Measurements from ENCODE around the gene ZNF155.

ZNF155 gene

DNA sequence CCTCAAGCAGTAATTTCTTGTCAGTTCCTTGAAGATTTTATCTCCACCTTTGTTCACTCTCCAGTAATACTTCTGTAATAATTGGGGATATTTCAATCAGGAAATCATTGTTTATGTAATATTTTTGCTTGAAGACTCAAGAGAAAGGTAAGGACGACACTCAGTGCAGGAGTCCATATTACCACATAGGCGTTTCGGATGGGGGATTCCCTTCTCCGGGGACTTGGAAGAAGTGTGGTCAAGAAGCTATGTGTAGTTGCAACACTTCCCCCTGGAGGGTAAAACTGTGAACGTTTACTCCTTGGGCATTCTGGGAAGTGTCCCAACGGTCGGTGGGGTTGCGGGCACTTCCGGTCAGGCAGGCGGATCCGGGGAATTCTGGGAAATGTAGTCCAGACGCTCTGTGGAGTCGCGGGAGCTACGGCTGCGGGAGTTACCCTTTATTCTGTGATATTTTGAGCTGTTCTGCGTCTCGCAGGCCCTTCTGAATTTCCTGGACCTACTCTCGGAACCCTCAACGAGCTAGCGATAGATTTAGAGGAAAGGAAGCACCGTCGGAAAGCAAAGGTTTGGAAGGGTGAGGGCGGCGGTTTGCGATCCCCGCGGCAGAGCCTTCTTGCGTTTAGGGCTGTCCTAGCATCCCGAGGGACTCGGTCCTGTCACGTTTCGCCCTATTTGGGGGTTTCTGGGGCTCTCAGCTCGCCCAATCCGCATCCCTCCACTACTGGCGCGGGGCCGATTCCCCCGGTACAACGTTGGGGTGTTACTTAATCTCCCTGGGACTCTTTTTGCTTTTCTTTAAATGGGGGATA is 32.9 kb upstream of the ZNF155 start, which contains the start of gene ZNF221:
TSS of gene ZNF221 (plus strand) at position 395 of the 812 bp plus-strand sequence. CDS start 11,499 bp downstream, outside the sequence.
- H3K9me3 ChIP-seq (ENCODE audit: low read depth, low read length), result no peaks in the 10 kb centered on the region
- peak within 1 kb of the TSS; percentile 15; the same call in 1 of the 2 replicates for H3K27ac ChIP-seq
- peak within 1 kb of the TSS; percentile 78 for H3K9ac ChIP-seq (ENCODE audit: insufficient read length)
- H3K36me3 ChIP-seq (ENCODE audit: insufficient read depth, low read length), result no peaks in the 10 kb centered on the region
- H3K4me3 ChIP-seq, result peak within 1 kb of the TSS; percentile 92
- peak; percentile 47 for DNase-seq (ENCODE audit: low read depth, low spot score)
- TF ChIP-seq POLR2AphosphoS5 (IDR thresholded peaks at IDR 0.05; ENCODE audit: borderline replicate concordance, low read depth, low read length), result peak; percentile 71
- no peak for TF ChIP-seq FOXP2 (optimal IDR thresholded peaks at IDR 0.05; ENCODE audit: control extremely low read depth, extremely low read length, insufficient read depth)

DNA sequence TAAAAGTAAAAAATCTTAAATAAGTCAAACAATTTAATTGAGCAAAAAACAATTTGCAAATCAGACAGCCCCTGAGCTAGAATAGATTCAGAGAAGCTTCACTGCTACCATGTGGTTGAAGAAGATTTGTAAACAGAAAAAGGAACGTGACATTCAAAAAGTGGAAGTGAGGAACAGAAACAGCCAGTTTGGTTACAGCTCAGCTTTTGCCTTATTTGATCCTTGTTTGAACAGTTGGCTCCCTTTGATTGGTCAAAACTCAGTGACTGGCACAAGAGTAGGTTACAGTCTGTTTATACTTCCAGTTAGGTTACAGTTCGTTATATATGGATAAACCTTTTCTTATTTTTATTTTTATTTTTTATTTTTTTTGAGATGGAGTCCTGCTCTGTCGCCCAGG is 27.2 kb upstream of the ZNF155 start:
- Histone ChIP-seq H3K4me3 (no peak overlapping the region), H3K36me3 (ENCODE audit: insufficient read depth, low read length) (no peaks in the 10 kb centered on the region), H3K27ac (no peak overlapping the region), H3K9ac (ENCODE audit: insufficient read length) (no peak overlapping the region), H3K9me3 (ENCODE audit: low read depth, low read length) (no peaks in the 10 kb centered on the region)
- DNase-seq (ENCODE audit: low read depth, low spot score), result no peak
- TF ChIP-seq EZH2 (IDR thresholded peaks at IDR 0.05), result no peak
- no peak for TF ChIP-seq FOXP2 (optimal IDR thresholded peaks at IDR 0.05; ENCODE audit: control extremely low read depth, extremely low read length, insufficient read depth)
- no peak for TF ChIP-seq POLR2AphosphoS5 (IDR thresholded peaks at IDR 0.05; ENCODE audit: borderline replicate concordance, low read depth, low read length)

DNA sequence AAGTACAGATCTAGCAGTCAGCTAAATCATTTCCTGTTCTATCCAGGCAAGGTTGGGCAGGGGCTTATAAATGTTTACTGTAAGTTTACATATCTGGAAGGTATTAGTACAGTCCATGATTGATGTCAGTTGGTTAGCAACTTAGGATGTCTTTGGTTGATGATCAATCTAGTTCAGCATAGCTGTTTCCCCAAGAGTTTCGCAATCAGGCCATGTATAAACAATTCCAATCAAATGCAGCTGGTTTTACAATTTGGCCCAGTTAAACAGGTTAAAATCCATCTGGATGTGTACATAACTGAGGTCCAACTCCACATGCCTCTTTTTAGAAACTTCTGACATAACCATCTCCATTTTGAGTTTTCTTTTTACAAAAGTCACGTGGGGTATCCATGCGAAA is 26.1 kb upstream of the ZNF155 start:
- no peaks in the 10 kb centered on the region for H3K36me3 ChIP-seq (ENCODE audit: insufficient read depth, low read length)
- H3K9me3 ChIP-seq (ENCODE audit: low read depth, low read length), result peaks cover 3% of the 10 kb centered on the region; the same call in 1 of the 2 replicates
- TF ChIP-seq POLR2AphosphoS5 (IDR thresholded peaks at IDR 0.05; ENCODE audit: borderline replicate concordance, low read depth, low read length) (no peak), EZH2 (IDR thresholded peaks at IDR 0.05) (no peak), FOXP2 (optimal IDR thresholded peaks at IDR 0.05; ENCODE audit: control extremely low read depth, extremely low read length, insufficient read depth) (no peak)
- no peak overlapping the region for H3K27ac ChIP-seq
- no peak overlapping the region for H3K9ac ChIP-seq (ENCODE audit: insufficient read length)
- DNase-seq (ENCODE audit: low read depth, low spot score), result no peak
- no peak overlapping the region for H3K4me3 ChIP-seq

DNA sequence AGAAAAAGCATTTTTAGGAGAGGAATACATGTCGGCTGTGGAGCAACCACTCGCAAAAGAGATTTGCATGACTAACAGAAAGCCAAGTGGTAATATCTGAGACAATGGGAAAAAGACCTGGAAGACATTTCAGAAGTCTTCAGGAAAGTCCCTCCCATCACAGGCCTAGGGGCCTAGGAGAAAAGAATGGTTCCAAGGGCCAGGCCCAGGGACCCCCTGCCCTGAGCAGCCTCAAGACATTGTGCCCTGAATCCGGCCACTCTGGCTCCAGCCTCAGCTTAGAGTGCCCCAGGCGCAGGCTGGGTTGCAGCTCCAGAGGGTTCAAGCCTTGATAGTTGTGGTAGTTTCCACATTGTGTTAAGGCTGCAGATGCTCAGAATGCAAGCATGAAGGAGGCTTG is 23.6 kb upstream of the ZNF155 start:
- no peak overlapping the region for H3K27ac ChIP-seq

DNA sequence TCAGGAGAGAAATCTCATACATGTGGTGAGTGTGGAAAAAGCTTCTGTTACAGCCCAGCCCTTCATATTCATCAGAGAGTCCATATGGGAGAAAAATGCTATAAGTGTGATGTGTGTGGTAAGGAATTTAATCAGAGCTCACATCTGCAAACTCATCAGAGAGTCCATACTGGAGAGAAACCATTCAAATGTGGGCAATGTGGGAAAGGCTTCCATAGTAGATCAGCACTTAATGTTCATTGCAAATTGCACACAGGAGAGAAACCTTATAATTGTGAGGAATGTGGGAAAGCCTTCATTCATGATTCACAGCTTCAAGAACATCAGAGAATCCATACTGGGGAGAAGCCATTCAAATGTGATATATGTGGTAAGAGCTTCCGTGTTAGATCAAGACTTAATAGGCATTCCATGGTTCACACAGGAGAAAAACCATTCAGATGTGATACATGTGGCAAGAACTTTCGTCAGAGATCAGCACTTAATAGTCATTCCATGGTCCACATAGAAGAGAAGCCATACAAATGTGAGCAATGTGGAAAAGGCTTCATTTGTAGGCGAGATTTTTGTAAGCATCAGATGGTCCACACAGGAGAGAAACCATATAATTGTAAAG is 17.8 kb upstream of the ZNF155 start:
- TF ChIP-seq POLR2AphosphoS5 (IDR thresholded peaks at IDR 0.05; ENCODE audit: borderline replicate concordance, low read depth, low read length) (no peak), EZH2 (IDR thresholded peaks at IDR 0.05) (no peak), FOXP2 (optimal IDR thresholded peaks at IDR 0.05; ENCODE audit: control extremely low read depth, extremely low read length, insufficient read depth) (no peak)

More for the DNA sequence above, 23.6 kb upstream of the ZNF155 start:
- Histone ChIP-seq H3K9me3 (ENCODE audit: low read depth, low read length) (peaks cover 17% of the 10 kb centered on the region; the same call in 1 of the 2 replicates), H3K36me3 (ENCODE audit: insufficient read depth, low read length) (peaks cover 19% of the 10 kb centered on the region), H3K9ac (ENCODE audit: insufficient read length) (no peak overlapping the region), H3K4me3 (no peak overlapping the region)
- no peak for TF ChIP-seq POLR2AphosphoS5 (IDR thresholded peaks at IDR 0.05; ENCODE audit: borderline replicate concordance, low read depth, low read length)
- no peak for TF ChIP-seq EZH2 (IDR thresholded peaks at IDR 0.05)
- no peak for DNase-seq (ENCODE audit: low read depth, low spot score)

DNA sequence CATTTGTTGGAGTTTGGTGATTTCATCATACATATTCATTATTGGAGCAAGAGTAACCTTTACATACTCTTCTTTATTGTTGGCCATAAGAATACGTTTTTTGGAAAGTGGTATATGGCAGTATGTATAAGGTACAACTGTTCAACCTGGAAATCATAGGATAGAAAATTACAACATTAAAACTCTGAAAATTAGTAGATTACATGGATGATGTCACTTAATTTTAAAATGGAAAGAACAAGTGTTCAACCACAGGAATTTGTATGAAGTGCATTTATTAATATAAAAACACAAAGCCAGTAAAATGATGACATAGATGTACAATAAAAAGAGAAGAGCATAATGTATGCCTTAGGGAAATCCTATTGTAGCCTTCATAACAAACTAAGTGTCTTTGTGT is 7.3 kb upstream of the ZNF155 start:
- no peak for DNase-seq (ENCODE audit: low read depth, low spot score)
- 0 out of 2 replicates have a peak, but pooled peaks cover 6% of the 10 kb centered on the region for H3K9me3 ChIP-seq (ENCODE audit: low read depth, low read length)
- no peaks in the 10 kb centered on the region for H3K36me3 ChIP-seq (ENCODE audit: insufficient read depth, low read length)
- no peak overlapping the region for H3K4me3 ChIP-seq
- no peak overlapping the region for H3K9ac ChIP-seq (ENCODE audit: insufficient read length)
- H3K27ac ChIP-seq, result no peak overlapping the region
- no peak for TF ChIP-seq POLR2AphosphoS5 (IDR thresholded peaks at IDR 0.05; ENCODE audit: borderline replicate concordance, low read depth, low read length)
- TF ChIP-seq FOXP2 (optimal IDR thresholded peaks at IDR 0.05; ENCODE audit: control extremely low read depth, extremely low read length, insufficient read depth), result no peak
- no peak for TF ChIP-seq EZH2 (IDR thresholded peaks at IDR 0.05)

More for the DNA sequence above, 17.8 kb upstream of the ZNF155 start:
- Histone ChIP-seq H3K36me3 (ENCODE audit: insufficient read depth, low read length) (peaks cover 45% of the 10 kb centered on the region), H3K4me3 (no peak overlapping the region), H3K9ac (ENCODE audit: insufficient read length) (no peak overlapping the region), H3K9me3 (ENCODE audit: low read depth, low read length) (peaks cover 41% of the 10 kb centered on the region), H3K27ac (no peak overlapping the region)
- no peak for DNase-seq (ENCODE audit: low read depth, low spot score)

DNA sequence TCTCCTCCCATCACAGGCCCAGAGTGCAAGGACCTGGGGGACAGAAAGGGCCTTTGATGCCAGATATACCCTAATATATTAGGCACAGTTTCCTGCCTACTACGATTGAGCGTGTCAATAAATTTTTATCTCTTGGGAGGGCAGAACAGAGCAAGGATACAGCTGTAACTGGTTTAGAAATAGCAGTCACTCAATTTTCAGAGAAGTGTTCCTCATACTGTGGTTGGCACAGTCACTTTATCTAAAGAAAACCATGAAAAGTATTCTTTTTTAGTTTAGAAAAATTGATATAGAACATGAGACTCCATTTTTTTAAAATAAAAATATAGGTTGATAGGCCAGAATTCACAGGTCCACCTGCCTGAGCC is 460 bp upstream of the ZNF155 start:
- TF ChIP-seq EZH2 (IDR thresholded peaks at IDR 0.05), result no peak
- TF ChIP-seq FOXP2 (optimal IDR thresholded peaks at IDR 0.05; ENCODE audit: control extremely low read depth, extremely low read length, insufficient read depth), result no peak
- TF ChIP-seq POLR2AphosphoS5 (IDR thresholded peaks at IDR 0.05; ENCODE audit: borderline replicate concordance, low read depth, low read length), result no peak
- no peak for DNase-seq (ENCODE audit: low read depth, low spot score)
- H3K36me3 ChIP-seq (ENCODE audit: insufficient read depth, low read length), result peaks cover 3% of the 10 kb centered on the region
- no peaks in the 10 kb centered on the region for H3K9me3 ChIP-seq (ENCODE audit: low read depth, low read length)
- H3K4me3 ChIP-seq, result peak overlapping the region; percentile 97
- H3K27ac ChIP-seq, result no peak overlapping the region
- H3K9ac ChIP-seq (ENCODE audit: insufficient read length), result no peak overlapping the region

DNA sequence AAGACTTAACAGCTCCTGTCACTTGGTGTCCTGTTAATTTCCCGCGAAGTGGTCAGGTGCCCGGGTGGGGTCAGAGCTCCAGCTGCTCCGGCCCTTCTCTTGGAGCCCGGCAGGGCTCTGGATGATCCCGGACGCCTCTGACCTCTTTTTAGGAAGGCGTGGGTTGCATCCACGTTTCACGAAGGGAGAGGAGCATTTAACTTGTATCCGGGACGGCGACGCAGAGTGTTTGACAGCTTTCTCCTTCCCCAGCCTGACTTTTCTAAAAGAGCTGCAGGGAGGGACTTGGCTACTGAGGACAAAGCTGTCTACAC is 656 bp downstream of the ZNF155 start:
- peak overlapping the region; percentile 97 for H3K4me3 ChIP-seq
- H3K9me3 ChIP-seq (ENCODE audit: low read depth, low read length), result no peaks in the 10 kb centered on the region
- H3K36me3 ChIP-seq (ENCODE audit: insufficient read depth, low read length), result peaks cover 14% of the 10 kb centered on the region
- DNase-seq (ENCODE audit: low read depth, low spot score), result no peak
- H3K27ac ChIP-seq, result no peak overlapping the region
- peak overlapping the region; percentile 85 for H3K9ac ChIP-seq (ENCODE audit: insufficient read length)
- TF ChIP-seq EZH2 (IDR thresholded peaks at IDR 0.05) (no peak), POLR2AphosphoS5 (IDR thresholded peaks at IDR 0.05; ENCODE audit: borderline replicate concordance, low read depth, low read length) (no peak), FOXP2 (optimal IDR thresholded peaks at IDR 0.05; ENCODE audit: control extremely low read depth, extremely low read length, insufficient read depth) (no peak)
